HUES48 (cell line): ENCODE measurements around the gene GNPTAB.
"Not testable (repeated sequence)": the region's sequence is repeated elsewhere in the genome, so short reads cannot be mapped to it uniquely, and the experiment has no call there.

Source experiments
- H3K27ac ChIP-seq: one replicate; pipeline ENCODE4 v1.7.0; 2013; ENCODE audit warnings: low read depth, low read length, inconsistent platforms
- H3K27me3 ChIP-seq: 2 replicates; pipeline ENCODE4 v1.6.1; 2013; ENCODE audit warnings: mild to moderate bottlenecking, low read length; ENCODE audit not compliant: control insufficient read depth, insufficient read depth
- H3K36me3 ChIP-seq: 2 replicates; pipeline ENCODE4 v1.6.1; 2013; ENCODE audit warnings: low read length; ENCODE audit not compliant: control insufficient read depth, insufficient read depth
- H3K4me1 ChIP-seq: 2 replicates; pipeline ENCODE4 v1.6.1; 2013; ENCODE audit warnings: mild to moderate bottlenecking, low read length; ENCODE audit not compliant: control insufficient read depth, insufficient read depth
- H3K4me3 ChIP-seq: 2 replicates; pipeline ENCODE4 v1.5.1; 2013; ENCODE audit warnings: mild to moderate bottlenecking, low read depth, low read length
- H3K9ac ChIP-seq: 2 replicates; pipeline ENCODE4 v1.6.1; 2013; ENCODE audit warnings: mild to moderate bottlenecking, low read depth, low read length, moderate library complexity
- H3K9me3 ChIP-seq: 2 replicates; pipeline ENCODE4 v1.6.1; 2013; ENCODE audit warnings: low read length; ENCODE audit not compliant: control insufficient read depth, insufficient read depth

The GNPTAB gene

DNA sequence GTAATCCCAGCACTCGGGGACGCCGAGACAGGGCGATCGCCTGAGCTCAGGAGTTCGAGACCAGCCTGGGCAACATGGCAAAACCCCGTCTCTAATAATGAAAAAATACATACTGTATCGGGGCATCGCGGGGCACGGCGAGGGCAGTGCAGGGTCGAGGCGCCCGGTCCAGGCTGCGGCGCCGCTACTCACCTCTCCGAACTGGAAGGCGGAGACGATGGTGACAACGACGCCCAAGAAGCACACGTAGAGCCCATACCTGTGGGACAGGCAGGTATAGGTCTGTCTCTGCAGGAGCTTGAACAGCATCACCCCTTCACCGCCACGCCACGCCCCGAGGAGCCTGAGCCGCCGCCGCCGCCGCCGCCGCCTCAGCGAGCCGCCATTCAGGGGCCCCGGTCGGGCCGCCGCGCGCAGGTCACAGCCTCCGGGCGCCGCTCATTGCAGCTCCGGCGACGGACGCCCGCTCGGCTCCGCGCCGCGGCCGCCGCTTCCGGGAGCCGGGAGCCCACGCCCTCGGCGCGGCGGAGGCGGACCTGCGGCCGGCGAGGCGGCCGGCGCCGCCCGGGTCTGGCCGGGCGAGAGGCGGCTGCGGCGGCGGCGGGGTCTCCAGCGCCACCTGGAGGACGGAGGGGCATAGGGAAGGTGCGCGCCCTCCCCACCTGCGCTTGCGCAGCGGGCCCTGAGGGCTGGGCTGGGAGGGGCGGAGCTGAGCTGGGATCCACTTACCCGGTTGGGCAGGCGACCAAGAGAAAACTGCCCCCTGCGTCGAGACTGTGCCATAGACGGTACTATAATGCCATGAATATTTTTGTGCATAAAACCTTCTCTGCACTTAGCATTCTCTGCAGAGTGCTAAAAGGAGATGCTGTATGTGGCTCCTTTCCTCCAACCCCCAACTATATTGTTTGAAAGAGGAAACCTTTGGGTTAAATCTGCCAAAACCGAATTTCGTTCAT is at the start of gene GNPTAB:
GNPTAB (minus strand) TSS at position 593 of the 959 bp plus-strand sequence; CDS start at position 309, 284 bp downstream.
- Histone ChIP-seq H3K4me3 (peak within 1 kb of the TSS; percentile 78), H3K27me3 (no peaks in the 10 kb centered on the region), H3K27ac (peak within 1 kb of the TSS; percentile 49), H3K4me1 (peaks cover 27% of the 10 kb centered on the region), H3K36me3 (no peaks in the 10 kb centered on the region), H3K9ac (peak within 1 kb of the TSS; percentile 81), H3K9me3 (no peaks in the 10 kb centered on the region)

DNA sequence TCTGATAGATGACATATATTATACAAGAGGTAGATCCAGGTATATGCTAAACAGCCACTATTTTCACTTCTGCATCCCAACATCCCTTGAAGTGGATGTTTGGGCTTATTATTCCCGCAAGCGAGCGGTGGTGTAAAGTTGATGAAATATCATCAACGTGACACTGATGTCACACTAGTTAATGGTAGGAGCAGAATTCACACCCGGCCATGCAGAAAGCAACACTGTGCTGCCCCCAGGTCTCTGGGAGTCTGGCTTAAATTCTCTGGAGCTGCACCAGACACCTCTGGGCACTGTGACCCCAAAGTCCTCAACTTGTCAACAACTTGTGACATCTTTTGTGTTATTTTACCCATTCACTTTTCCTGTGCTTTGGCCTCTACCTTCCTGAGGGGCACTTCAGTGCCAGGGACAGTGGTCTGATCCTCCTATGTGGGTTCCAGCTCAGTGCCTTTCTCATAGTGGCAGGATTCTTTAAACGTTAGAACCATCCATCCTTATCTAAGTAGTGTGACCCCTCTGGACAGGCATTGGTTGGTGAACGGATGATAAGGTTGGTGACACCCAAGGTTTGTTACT is 47.6 kb upstream of the GNPTAB start:
- Histone ChIP-seq H3K4me3 (peak overlapping the region; percentile 71), H3K27ac (no peak overlapping the region), H3K9me3 (no peaks in the 10 kb centered on the region), H3K36me3 (no peaks in the 10 kb centered on the region), H3K9ac (no peak overlapping the region), H3K27me3 (peaks cover 18% of the 10 kb centered on the region), H3K4me1 (peaks cover 3% of the 10 kb centered on the region; the same call in 1 of the 2 replicates)

DNA sequence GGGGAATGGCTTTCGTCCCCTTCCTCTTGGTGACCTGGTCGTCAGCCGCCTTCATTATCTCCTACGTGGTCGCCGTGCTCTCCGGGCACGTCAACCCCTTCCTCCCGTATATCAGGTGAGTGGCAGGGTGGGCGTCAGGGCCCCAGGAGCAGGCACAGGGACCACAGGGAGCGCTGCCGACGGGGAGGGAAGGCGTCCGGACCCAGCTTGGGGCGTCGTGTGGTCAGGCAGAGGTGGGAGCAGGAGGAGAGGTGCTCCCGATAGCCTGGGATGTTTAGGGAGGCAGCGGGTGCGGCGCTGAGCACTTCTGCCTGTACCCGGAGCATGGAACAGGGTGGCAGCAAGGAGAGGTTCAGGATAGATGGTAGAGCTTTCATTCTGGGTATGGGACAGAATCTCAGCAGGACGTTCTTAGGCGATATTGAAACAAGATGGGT is 47.1 kb upstream of the GNPTAB start:
- Histone ChIP-seq H3K36me3 (no peaks in the 10 kb centered on the region), H3K4me1 (peaks cover 3% of the 10 kb centered on the region; the same call in 1 of the 2 replicates), H3K27me3 (peaks cover 18% of the 10 kb centered on the region), H3K4me3 (peak overlapping the region; percentile 71), H3K9ac (peak overlapping the region; percentile 87; the same call in 1 of the 2 replicates), H3K9me3 (no peaks in the 10 kb centered on the region), H3K27ac (no peak overlapping the region)

DNA sequence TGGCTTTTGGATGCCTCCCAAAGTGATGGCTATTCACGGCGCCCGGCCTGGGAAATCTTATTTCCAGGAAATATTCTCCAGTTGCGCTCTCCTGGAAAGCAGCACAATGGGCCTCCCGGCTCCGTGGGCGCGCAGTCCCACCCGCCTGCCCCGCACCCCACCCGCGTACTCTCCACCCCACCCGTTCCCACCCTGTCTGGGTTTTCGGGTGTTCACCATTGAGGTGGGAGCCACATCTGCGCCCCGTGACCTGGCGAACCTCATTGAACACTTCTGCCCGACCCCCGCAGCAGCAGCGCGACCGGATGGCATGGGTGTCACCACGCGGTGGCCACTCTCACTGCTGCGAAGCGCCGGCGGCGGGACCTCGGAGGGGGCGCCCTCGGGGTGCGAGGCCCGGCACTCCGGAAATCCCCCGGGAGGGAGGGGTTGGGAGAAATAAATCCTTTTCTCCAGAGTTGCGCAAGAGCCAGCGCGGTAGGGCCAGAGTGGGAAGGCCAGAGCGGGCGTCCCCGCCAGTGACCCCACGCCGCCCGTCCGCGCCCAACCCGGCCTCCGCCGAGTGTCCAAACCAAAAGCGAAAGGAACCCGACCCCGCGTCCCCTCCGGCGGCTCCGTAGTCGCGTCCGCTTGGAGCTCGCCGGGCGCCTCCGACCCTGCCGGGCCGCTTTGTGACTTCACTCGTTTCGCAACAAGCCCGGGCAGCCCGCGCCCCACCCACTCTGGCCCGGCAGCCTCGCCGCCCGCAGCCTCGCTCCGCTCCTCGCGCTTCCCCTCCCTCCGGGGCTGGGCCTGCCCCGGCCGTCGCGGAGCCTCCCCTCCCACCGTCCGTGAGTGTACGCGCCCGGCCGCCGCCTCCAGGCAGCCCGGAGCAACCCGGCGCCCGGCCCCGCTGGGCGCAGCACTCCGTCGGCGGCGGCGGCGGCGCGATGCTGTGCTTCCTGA is 46.4 kb upstream of the GNPTAB start, which contains the start of gene DRAM1:
DRAM1 (plus strand) TSS at position 720 of the 945 bp plus-strand sequence; CDS start at position 930, 210 bp downstream.
- H3K36me3 ChIP-seq = no peaks in the 10 kb centered on the region
- peaks cover 3% of the 10 kb centered on the region; the same call in 1 of the 2 replicates for H3K4me1 ChIP-seq
- peak within 1 kb of the TSS; percentile 71 for H3K4me3 ChIP-seq
- no peaks in the 10 kb centered on the region for H3K9me3 ChIP-seq
- peaks cover 18% of the 10 kb centered on the region for H3K27me3 ChIP-seq
- peak within 1 kb of the TSS; percentile 59 for H3K27ac ChIP-seq
- peak within 1 kb of the TSS; percentile 87 for H3K9ac ChIP-seq

DNA sequence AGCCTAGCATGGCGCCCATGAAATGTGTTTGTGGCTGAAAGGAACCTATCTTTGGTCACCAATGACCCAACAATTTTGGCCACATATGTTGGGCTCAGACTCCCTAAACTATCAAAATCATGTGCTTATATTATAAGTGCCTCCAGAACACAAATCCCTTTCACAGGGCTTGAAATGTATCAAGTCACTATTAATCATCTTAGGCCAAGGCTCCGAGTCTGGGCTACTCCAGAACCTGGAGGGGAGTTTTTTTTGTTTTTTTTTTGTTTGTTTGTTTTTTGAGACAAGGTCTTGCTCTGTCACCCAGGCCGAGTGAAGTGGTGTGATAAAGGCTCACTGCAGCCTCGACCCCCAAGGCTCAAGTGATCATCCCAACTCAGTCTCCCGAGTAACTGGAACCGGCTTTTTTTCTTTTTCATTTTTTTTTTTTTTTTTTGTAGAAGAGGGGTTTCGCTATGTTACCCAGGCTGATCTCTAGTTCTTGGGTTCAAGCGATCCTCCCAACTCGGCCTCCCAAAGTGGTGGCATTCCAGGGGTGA is 45.6 kb upstream of the GNPTAB start:
- peak overlapping the region; percentile 71; the same call in 1 of the 2 replicates for H3K4me3 ChIP-seq
- no peak overlapping the region for H3K27ac ChIP-seq
- H3K27me3 ChIP-seq = peaks cover 18% of the 10 kb centered on the region
- H3K36me3 ChIP-seq = no peaks in the 10 kb centered on the region
- peaks cover 3% of the 10 kb centered on the region; the same call in 1 of the 2 replicates for H3K4me1 ChIP-seq
- H3K9me3 ChIP-seq = no peaks in the 10 kb centered on the region
- no peak overlapping the region for H3K9ac ChIP-seq

DNA sequence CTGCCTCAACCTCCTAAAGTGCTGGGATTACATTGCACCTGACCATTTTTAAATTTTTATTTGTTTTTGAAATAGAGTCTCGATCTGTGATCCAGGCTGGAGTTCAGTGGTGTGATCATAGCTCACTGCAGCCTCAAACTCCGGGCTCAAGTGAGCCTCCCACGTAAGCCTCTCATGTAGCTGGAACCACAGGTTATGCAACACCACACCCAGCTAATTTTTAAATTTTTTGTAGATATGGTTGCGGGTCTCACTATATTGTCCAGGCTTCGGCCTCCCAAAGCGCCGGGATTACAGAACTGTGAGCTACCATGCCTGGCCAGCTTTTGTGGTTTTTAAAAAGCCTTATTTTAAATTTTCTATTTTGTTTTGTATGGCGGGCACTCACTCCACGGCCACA is 44.4 kb upstream of the GNPTAB start:
- H3K27ac ChIP-seq = no peak overlapping the region
- no peak overlapping the region for H3K4me3 ChIP-seq
- peaks cover 3% of the 10 kb centered on the region; the same call in 1 of the 2 replicates for H3K4me1 ChIP-seq
- H3K9ac ChIP-seq = no peak overlapping the region
- H3K27me3 ChIP-seq = peaks cover 18% of the 10 kb centered on the region
- H3K36me3 ChIP-seq = no peaks in the 10 kb centered on the region
- H3K9me3 ChIP-seq = no peaks in the 10 kb centered on the region

DNA sequence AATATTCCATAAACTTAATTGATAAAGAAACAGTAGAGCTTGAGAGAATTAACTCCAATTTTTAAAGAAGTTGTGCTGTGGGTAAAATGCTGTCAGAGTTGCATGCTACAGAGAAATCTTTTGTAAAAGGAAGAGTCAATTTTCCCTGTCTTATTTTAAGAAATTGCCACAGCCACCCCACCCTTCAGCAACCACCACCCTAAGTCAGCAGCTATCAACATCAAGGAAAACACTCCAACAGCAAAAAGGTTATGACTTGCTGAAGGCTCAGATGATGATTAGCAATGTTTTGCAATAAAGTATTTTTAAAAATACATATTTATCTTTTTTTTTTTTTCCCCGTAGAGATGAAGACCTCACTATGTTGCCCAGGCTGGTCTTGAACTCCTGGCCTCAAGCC is 40.2 kb upstream of the GNPTAB start:
- Histone ChIP-seq H3K4me3 (no peak overlapping the region), H3K9me3 (no peaks in the 10 kb centered on the region), H3K4me1 (no peaks in the 10 kb centered on the region), H3K36me3 (no peaks in the 10 kb centered on the region), H3K27me3 (no peaks in the 10 kb centered on the region), H3K27ac (no peak overlapping the region), H3K9ac (no peak overlapping the region)

GRCh38 chr12:101867619-101868018 is 36.9 kb upstream of the GNPTAB start:
- H3K27me3 ChIP-seq, H3K4me1 ChIP-seq, H3K9me3 ChIP-seq, H3K27ac ChIP-seq, H3K9ac ChIP-seq, H3K4me3 ChIP-seq, H3K36me3 ChIP-seq: not testable (repeated sequence)

GRCh38 chr12:101866615-101867373 is 36.0 kb upstream of the GNPTAB start:
- no peaks in the 10 kb centered on the region for H3K36me3 ChIP-seq
- H3K4me1 ChIP-seq = no peaks in the 10 kb centered on the region
- H3K27ac ChIP-seq = no peak overlapping the region
- H3K9ac ChIP-seq = no peak overlapping the region
- no peak overlapping the region for H3K4me3 ChIP-seq
- no peaks in the 10 kb centered on the region for H3K27me3 ChIP-seq
- no peaks in the 10 kb centered on the region for H3K9me3 ChIP-seq
